Neural progenitor cell (in vitro differentiated cells): Measurements from ENCODE around the gene RNF114. TPM values are rescaled to one million over a fixed set of nuclear protein-coding genes. Genes with fewer than 3 reads are reported as not detected.

ENCODE experiments used
- DNase-seq: peaks from one replicate; pipeline ENCODE4 v3.0.0-alpha.2; 2016; ENCODE audit warnings: low spot score
- H2AFZ ChIP-seq: fragments of 200-600 bp; sonication (generic); replicated peaks from 2 replicates; pipeline ENCODE4 v1.6.1; 2016; ENCODE audit warnings: antibody characterized with exemption
- H3F3A ChIP-seq: fragments of 200-600 bp; sonication (generic); 2 replicates; pipeline ENCODE4 v1.6.1; 2016; ENCODE audit warnings: antibody characterized with exemption, low read depth
- H3K27ac ChIP-seq: fragments of 200-600 bp; sonication (generic); 2 replicates; pipeline ENCODE4 v1.5.1; 2016; ENCODE audit warnings: mild to moderate bottlenecking
- H3K27me3 ChIP-seq: fragments of 200-600 bp; sonication (generic); 2 replicates; pipeline ENCODE4 v1.6.1; 2016; ENCODE audit warnings: mild to moderate bottlenecking, moderate library complexity
- H3K36me3 ChIP-seq: fragments of 200-600 bp; sonication (generic); 2 replicates; pipeline ENCODE4 v1.5.1; 2016
- H3K4me1 ChIP-seq: fragments of 200-600 bp; sonication (generic); 2 replicates; pipeline ENCODE4 v1.6.1; 2016; ENCODE audit warnings: mixed run types
- H3K4me2 ChIP-seq: fragments of 200-600 bp; sonication (generic); 2 replicates; pipeline ENCODE4 v1.6.1; 2016
- H3K4me3 ChIP-seq: fragments of 200-600 bp; sonication (generic); 2 replicates; pipeline ENCODE4 v1.5.1; 2016
- H3K79me2 ChIP-seq: fragments of 200-600 bp; sonication (generic); 2 replicates; pipeline ENCODE4 v1.6.1; 2016; ENCODE audit warnings: low read depth
- H3K9ac ChIP-seq: fragments of 200-600 bp; sonication (generic); 2 replicates; pipeline ENCODE4 v1.6.1; 2016
- H3K9me3 ChIP-seq: fragments of 200-600 bp; sonication (generic); 2 replicates; pipeline ENCODE4 v1.5.1; 2016; ENCODE audit warnings: low read depth
- H4K20me1 ChIP-seq: fragments of 200-600 bp; sonication (generic); 2 replicates; pipeline ENCODE4 v1.6.1; 2016; ENCODE audit warnings: low read depth
- H3K27ac Mint-ChIP-seq: 3 replicates; pipeline ENCODE4 v1.8.0; 2021; ENCODE audit warnings: mixed read lengths
- H3K27me3 Mint-ChIP-seq: 2 replicates; pipeline ENCODE4 v1.8.0; 2022; ENCODE audit warnings: low read depth, mild to moderate bottlenecking, inconsistent platforms, moderate library complexity, mixed read lengths; ENCODE audit not compliant: insufficient read depth
- H3K36me3 Mint-ChIP-seq: 3 replicates; pipeline ENCODE4 v1.8.0; 2021; ENCODE audit warnings: mixed read lengths
- H3K4me1 Mint-ChIP-seq: 3 replicates; pipeline ENCODE4 v1.8.0; 2021; ENCODE audit warnings: mixed read lengths
- H3K4me3 Mint-ChIP-seq: 3 replicates; pipeline ENCODE4 v1.8.0; 2021; ENCODE audit warnings: mild to moderate bottlenecking, moderate library complexity, mixed read lengths
- H3K9me3 Mint-ChIP-seq: 3 replicates; pipeline ENCODE4 v1.8.0; 2020; ENCODE audit warnings: mixed read lengths
- CTCF ChIP-seq: fragments of 200-600 bp; sonication (generic); IDR thresholded peaks from 2 replicates; pipeline ENCODE4 v1.5.1; 2017; ENCODE audit warnings: antibody characterized with exemption, mild to moderate bottlenecking
- EZH2 ChIP-seq: fragments of 200-600 bp; sonication (generic); IDR thresholded peaks from 2 replicates; pipeline ENCODE4 v1.6.1; 2017; ENCODE audit warnings: antibody characterized with exemption, mild to moderate bottlenecking, moderate library complexity
- EZH2phosphoT487 ChIP-seq: fragments of 200-600 bp; sonication (generic); IDR thresholded peaks from 2 replicates; pipeline ENCODE4 v1.6.1; 2017; ENCODE audit warnings: antibody characterized with exemption
- total RNA-seq: library from RNA; depleted of rRNA; stranded (reverse); fragments of >200 nt; gene quantifications from 2 replicates; pipeline ENCODE4 v1.2.3, GENCODE V29; 2015; ENCODE audit warnings: low replicate concordance

Gene RNF114
- total RNA-seq, 1 donor from 2014 or later, result 41.3 TPM

GRCh38 chr20:49948178-49948577 is 12.0 kb downstream of the RNF114 start:
- no peaks in the 10 kb centered on the region for H3F3A ChIP-seq

GRCh38 chr20:49948809-49949507 is 12.8 kb downstream of the RNF114 start:
- no peak for DNase-seq
- peaks cover 12% of the 10 kb centered on the region for H3K36me3 ChIP-seq
- H3K27me3 ChIP-seq, result no peaks in the 10 kb centered on the region
- H2AFZ ChIP-seq, result no peak overlapping the region
- no peaks in the 10 kb centered on the region for H3F3A ChIP-seq
- no peak overlapping the region for H3K4me3 Mint-ChIP-seq
- no peaks in the 10 kb centered on the region for H3K4me1 Mint-ChIP-seq
- H4K20me1 ChIP-seq, result no peaks in the 10 kb centered on the region
- peaks cover 39% of the 10 kb centered on the region for H3K36me3 Mint-ChIP-seq
- H3K27ac ChIP-seq, result no peak overlapping the region
- H3K4me1 ChIP-seq, result no peaks in the 10 kb centered on the region
- TF ChIP-seq EZH2phosphoT487 (no peak), CTCF (no peak), EZH2 (no peak)
- H3K79me2 ChIP-seq, result peaks cover 7% of the 10 kb centered on the region
- H3K9me3 Mint-ChIP-seq, result no peaks in the 10 kb centered on the region
- no peak overlapping the region for H3K27ac Mint-ChIP-seq
- no peaks in the 10 kb centered on the region for H3K27me3 Mint-ChIP-seq
- H3K4me2 ChIP-seq, result no peak overlapping the region
- no peaks in the 10 kb centered on the region for H3K9me3 ChIP-seq
- H3K4me3 ChIP-seq, result no peak overlapping the region
- no peak overlapping the region for H3K9ac ChIP-seq

More at GRCh38 chr20:49948178-49948577, 12.0 kb downstream of the RNF114 start:
- Histone ChIP-seq H3K36me3 (peaks cover 12% of the 10 kb centered on the region), H3K27ac (no peak overlapping the region), H3K4me1 (no peaks in the 10 kb centered on the region), H3K4me3 (no peak overlapping the region), H3K79me2 (peaks cover 11% of the 10 kb centered on the region), H3K9ac (no peak overlapping the region), H3K9me3 (no peaks in the 10 kb centered on the region), H3K4me2 (no peak overlapping the region), H3K27me3 (no peaks in the 10 kb centered on the region), H2AFZ (no peak overlapping the region), H4K20me1 (peaks cover 1% of the 10 kb centered on the region)
- no peaks in the 10 kb centered on the region for H3K4me1 Mint-ChIP-seq
- H3K9me3 Mint-ChIP-seq, result no peaks in the 10 kb centered on the region
- H3K27me3 Mint-ChIP-seq, result no peaks in the 10 kb centered on the region
- no peak for DNase-seq
- peaks cover 37% of the 10 kb centered on the region for H3K36me3 Mint-ChIP-seq
- no peak overlapping the region for H3K27ac Mint-ChIP-seq
- TF ChIP-seq EZH2phosphoT487, result no peak
- TF ChIP-seq CTCF, result no peak
- TF ChIP-seq EZH2, result no peak
- H3K4me3 Mint-ChIP-seq, result no peak overlapping the region

GRCh38 chr20:49951151-49951550 is 15.0 kb downstream of the RNF114 start:
- TF ChIP-seq EZH2 (no peak), EZH2phosphoT487 (no peak), CTCF (no peak)
- H3K27me3 ChIP-seq, result no peaks in the 10 kb centered on the region
- Mint-ChIP-seq H3K4me1 (no peaks in the 10 kb centered on the region), H3K27me3 (peaks cover 2% of the 10 kb centered on the region), H3K9me3 (no peaks in the 10 kb centered on the region), H3K27ac (no peak overlapping the region), H3K4me3 (no peak overlapping the region), H3K36me3 (peaks cover 42% of the 10 kb centered on the region)
- no peaks in the 10 kb centered on the region for H3K79me2 ChIP-seq
- H3K4me1 ChIP-seq, result no peaks in the 10 kb centered on the region
- no peak overlapping the region for H3K4me2 ChIP-seq
- H2AFZ ChIP-seq, result no peak overlapping the region
- H3K9ac ChIP-seq, result no peak overlapping the region
- H3K4me3 ChIP-seq, result no peak overlapping the region
- DNase-seq, result no peak
- peaks cover 10% of the 10 kb centered on the region for H3K36me3 ChIP-seq
- H4K20me1 ChIP-seq, result no peaks in the 10 kb centered on the region
- no peak overlapping the region for H3K27ac ChIP-seq
- H3F3A ChIP-seq, result no peaks in the 10 kb centered on the region
- no peaks in the 10 kb centered on the region for H3K9me3 ChIP-seq
